A673 (cell line): Measurements from ENCODE around the gene MATR3. TPM values are rescaled to one million over a fixed set of nuclear protein-coding genes. Genes with fewer than 3 reads are reported as not detected.
A peak's percentile ranks its signal among the peaks of the same experiment; 100 is the strongest.

Experiments
- BruUV-seq: library from RNA; stranded (reverse); fragments of 400-500 nt; replicated peaks from 2 replicates; lab custom pipeline; 2021; lab: Mats Ljungman, UMichigan
- CTCF ChIA-PET: fragments of 300-600 bp; sonication (Branson Sonifier 250); formaldehyde crosslinking; loops from one replicate; lab custom pipeline; 2022; ENCODE audit warnings: antibody characterized with exemption; lab: Charles Lee
- POLR2A ChIA-PET: fragments of 300-600 bp; sonication (Branson Sonifier 250); formaldehyde crosslinking; loops from one replicate; lab custom pipeline; 2022; ENCODE audit warnings: antibody characterized with exemption; ENCODE audit not compliant: low non-redundant PET; lab: Charles Lee
- DNase-seq: peaks from one replicate; pipeline ENCODE4 v3.0.0-alpha.2; 2015; ENCODE audit warnings: low spot score
- H3K27ac ChIP-seq: fragments of 200-600 bp; sonication (generic); 2 replicates; pipeline ENCODE4 v1.5.1; 2016; ENCODE audit warnings: mixed run types, low read depth, mild to moderate bottlenecking, mixed read lengths, antibody characterized with exemption, low read length; ENCODE audit not compliant: poor library complexity, severe bottlenecking
- H3K27me3 ChIP-seq: fragments of 200-600 bp; sonication (generic); replicated peaks from 2 replicates; pipeline ENCODE4 v1.6.1; 2017; ENCODE audit warnings: mixed run types, low read depth, mild to moderate bottlenecking, mixed read lengths, antibody characterized with exemption, low read length; ENCODE audit not compliant: insufficient read depth, poor library complexity
- H3K36me3 ChIP-seq: fragments of 200-600 bp; sonication (generic); 2 replicates; pipeline ENCODE4 v1.6.1; 2016; ENCODE audit warnings: mixed run types, mild to moderate bottlenecking, mixed read lengths, antibody characterized with exemption, low read length; ENCODE audit not compliant: insufficient read depth, poor library complexity, severe bottlenecking
- H3K4me1 ChIP-seq: fragments of 200-600 bp; sonication (generic); 2 replicates; pipeline ENCODE4 v1.6.1; 2017; ENCODE audit warnings: mixed run types, mild to moderate bottlenecking, mixed read lengths, antibody characterized with exemption, low read length; ENCODE audit not compliant: insufficient read depth, poor library complexity, severe bottlenecking
- H3K4me3 ChIP-seq: fragments of 200-600 bp; sonication (generic); 2 replicates; pipeline ENCODE4 v1.5.1; 2016; ENCODE audit warnings: low read depth, mixed run types, mild to moderate bottlenecking, mixed read lengths, low read length; ENCODE audit not compliant: poor library complexity, severe bottlenecking
- H3K9me3 ChIP-seq: fragments of 200-600 bp; sonication (generic); 2 replicates; pipeline ENCODE4 v1.6.1; 2016; ENCODE audit warnings: mixed run types, low read depth, mild to moderate bottlenecking, mixed read lengths, antibody characterized with exemption, low read length; ENCODE audit not compliant: poor library complexity, severe bottlenecking
- CTCF ChIP-seq: fragments of 300-800, 200-600 bp; sonication (generic); conservative IDR thresholded peaks from 2 replicates; pipeline ENCODE4 v1.5.1; 2017; ENCODE audit warnings: low read depth, mild to moderate bottlenecking, antibody characterized with exemption, low read length, moderate library complexity, mixed read lengths
- EZH2 ChIP-seq: fragments of 200-600 bp; sonication (generic); IDR thresholded peaks from 2 replicates; pipeline ENCODE4 v1.6.1; 2017; ENCODE audit warnings: borderline replicate concordance, low read depth, mild to moderate bottlenecking, mixed read lengths, antibody characterized with exemption, low read length; ENCODE audit not compliant: poor library complexity, severe bottlenecking
- intact Hi-C: fragments of 100-400 bp; cut with micrococcal nuclease; formaldehyde crosslinking; loops from one replicate; pipeline ENCODE4 v1.10.0; 2022; ENCODE audit not compliant: unreplicated experiment
- total RNA-seq: library from RNA; stranded (reverse); gene quantifications from 2 replicates; pipeline ENCODE4 v1.2.3, GENCODE V29; 2021

Gene MATR3
- total RNA-seq, 1 experiment from 2014 or later = 286 TPM

GRCh38 chr5:139315056-139315615 is 21.6 kb downstream of the MATR3 start:
- CTCF ChIA-PET = no interaction called here
- BruUV-seq = no TSS peak
- POLR2A ChIA-PET = no interaction called here
- H3K4me3 ChIP-seq = no peak overlapping the region
- H3K27me3 ChIP-seq = no peaks in the 10 kb centered on the region
- no peak for DNase-seq
- no peaks in the 10 kb centered on the region for H3K9me3 ChIP-seq
- H3K27ac ChIP-seq = no peak overlapping the region
- H3K36me3 ChIP-seq = peaks cover 58% of the 10 kb centered on the region
- intact Hi-C loops = no loop called here
- H3K4me1 ChIP-seq = peaks cover 15% of the 10 kb centered on the region
- TF ChIP-seq EZH2 = no peak
- TF ChIP-seq CTCF = no peak

- BruUV-seq = no TSS peak
- intact Hi-C loops = no loop called here
- Histone ChIP-seq H3K9me3 (no peaks in the 10 kb centered on the region), H3K4me3 (no peak overlapping the region), H3K27me3 (no peaks in the 10 kb centered on the region), H3K36me3 (peaks cover 25% of the 10 kb centered on the region), H3K4me1 (no peaks in the 10 kb centered on the region), H3K27ac (no peak overlapping the region)
- ChIA-PET CTCF (no interaction called here), POLR2A (interaction anchor here (0.6 kb wide), 1 partner anchor 42 kb away, joined by 4 read pairs; no protein-coding TSS in a partner anchor)
- no peak for DNase-seq
- TF ChIP-seq EZH2 (no peak), CTCF (no peak)
Observed at GRCh38 chr5:139335811-139336210, 42.3 kb downstream of the MATR3 start.

- H3K27me3 ChIP-seq = no peaks in the 10 kb centered on the region
- H3K36me3 ChIP-seq = peaks cover 4% of the 10 kb centered on the region
- no peak for DNase-seq
- H3K4me1 ChIP-seq = peaks cover 12% of the 10 kb centered on the region
- no peaks in the 10 kb centered on the region for H3K9me3 ChIP-seq
- CTCF ChIA-PET = no interaction called here
- TF ChIP-seq EZH2 = no peak
- intact Hi-C loops = no loop called here
- H3K27ac ChIP-seq = no peak overlapping the region
- no TSS peak for BruUV-seq
- POLR2A ChIA-PET = no interaction called here
- H3K4me3 ChIP-seq = no peak overlapping the region
Observed at GRCh38 chr5:139340051-139340450, 46.5 kb downstream of the MATR3 start.

GRCh38 chr5:139341187-139341688 is 47.7 kb downstream of the MATR3 start:
- Histone ChIP-seq H3K27ac (peak overlapping the region; percentile 99), H3K27me3 (no peaks in the 10 kb centered on the region), H3K9me3 (no peaks in the 10 kb centered on the region), H3K4me1 (peaks cover 12% of the 10 kb centered on the region), H3K36me3 (peaks cover 4% of the 10 kb centered on the region), H3K4me3 (peak overlapping the region; percentile 74)
- intact Hi-C loops = no loop called here
- POLR2A ChIA-PET = no interaction called here
- DNase-seq = no peak
- CTCF ChIA-PET = no interaction called here
- TF ChIP-seq CTCF (no peak), EZH2 (no peak)
- BruUV-seq = no TSS peak
